HG03039 (cell line): ENCODE measurements around the gene CASS4.

Experiments
- ATAC-seq: cut with Tn5 transposase; IDR thresholded peaks from one replicate; pipeline ENCODE4 v1.9.1; 2021; ENCODE audit warnings: mild to moderate bottlenecking, moderate library complexity; ENCODE audit not compliant: unreplicated experiment

Gene CASS4

GRCh38 chr20:56422076-56422823, 10.2 kb downstream of the CASS4 start:
- no peak for ATAC-seq

DNA sequence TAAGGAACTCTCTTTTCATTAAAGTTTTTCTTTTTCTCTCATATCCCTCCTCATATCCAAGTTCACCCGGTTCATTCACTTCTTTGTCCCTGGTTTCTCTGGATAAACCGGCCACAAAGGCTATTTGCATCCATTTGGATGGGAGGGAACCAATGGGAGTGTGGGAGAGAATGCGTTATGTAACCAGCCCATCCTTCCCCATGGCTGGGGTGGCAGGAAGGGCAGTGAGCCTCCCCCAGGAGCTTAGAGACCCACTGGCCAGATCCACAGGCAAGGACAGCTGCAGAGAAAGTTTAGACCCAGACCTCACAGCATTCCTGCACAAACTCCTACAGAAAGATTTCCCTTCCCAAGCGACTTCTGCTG, 10.7 kb downstream of the CASS4 start:
- ATAC-seq = no peak

DNA sequence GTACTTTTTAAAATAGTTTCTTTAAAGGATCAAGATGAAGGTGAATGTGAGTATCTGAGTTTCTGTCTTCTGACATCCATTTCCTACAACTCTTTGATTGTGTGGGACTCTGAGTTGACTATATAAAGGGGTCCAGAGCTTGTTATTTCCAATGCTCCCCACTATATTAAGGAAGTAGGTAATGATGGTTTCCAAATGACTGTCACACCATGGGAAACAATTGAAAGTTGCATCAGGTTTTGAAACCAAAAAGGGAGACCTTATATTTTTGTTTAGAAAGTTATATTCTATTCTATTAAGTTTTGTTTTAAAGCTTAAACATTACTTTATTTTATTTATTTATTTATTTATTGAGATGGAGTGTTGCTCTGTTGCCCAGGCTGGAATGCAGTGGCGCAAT, 11.2 kb downstream of the CASS4 start:
- no peak for ATAC-seq

DNA sequence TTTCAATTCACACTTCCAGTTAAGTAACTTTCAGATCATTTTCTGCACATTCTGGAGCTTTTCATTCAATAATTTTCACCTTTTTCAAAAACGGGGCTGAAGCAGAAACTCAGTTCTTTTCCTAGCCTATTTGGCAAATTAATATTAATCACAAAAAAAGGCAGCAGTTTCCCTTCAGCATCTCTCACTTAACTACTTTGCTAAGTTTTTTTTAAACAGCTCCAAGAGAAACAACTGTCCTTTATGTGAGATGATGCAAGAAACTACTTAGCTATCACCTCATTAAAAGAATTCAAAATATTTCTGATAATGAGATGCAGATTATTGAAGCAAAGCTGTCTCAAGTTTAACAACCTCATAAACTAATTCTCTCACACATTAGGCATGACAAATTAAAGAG, 11.8 kb downstream of the CASS4 start:
- ATAC-seq = no peak

DNA sequence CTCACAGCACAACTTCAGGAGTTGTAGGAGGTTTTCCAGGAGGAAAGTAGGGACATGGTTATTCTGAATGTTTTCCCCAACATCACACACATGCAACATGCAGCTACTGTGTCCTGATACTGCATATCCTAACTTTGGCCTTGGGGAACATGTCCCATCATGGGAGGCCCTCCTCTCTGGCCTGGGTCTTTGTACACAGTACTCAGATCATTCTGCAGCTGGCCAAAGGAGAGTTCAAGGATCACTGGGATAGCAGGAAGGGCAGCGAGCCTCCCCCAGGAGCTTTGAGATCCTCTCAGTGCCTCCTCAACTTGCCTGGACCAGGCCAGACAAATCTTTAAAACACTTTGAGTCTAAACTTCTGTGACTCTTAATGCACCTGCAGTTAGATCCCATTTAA, 12.9 kb downstream of the CASS4 start:
- ATAC-seq = no peak

DNA sequence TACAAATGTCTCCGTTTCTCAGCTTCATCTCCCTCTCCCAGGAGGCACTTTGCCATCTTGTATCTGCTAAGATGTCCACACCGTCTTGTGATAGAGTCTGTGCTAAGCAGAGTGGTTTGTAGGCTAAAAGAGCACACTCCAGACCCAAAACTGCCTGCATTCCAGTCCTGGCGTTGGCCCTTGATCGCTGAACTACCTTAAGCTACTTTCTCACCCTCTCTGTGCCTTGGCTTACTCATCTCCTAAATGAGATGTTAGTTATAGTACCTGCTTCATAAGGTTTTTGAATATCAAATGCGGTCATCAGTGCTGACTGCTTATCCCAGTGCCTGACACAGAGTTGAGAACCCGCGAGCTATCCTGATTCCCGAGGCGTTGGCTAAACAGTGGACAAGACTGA, 14.0 kb downstream of the CASS4 start:
- ATAC-seq = no peak

DNA sequence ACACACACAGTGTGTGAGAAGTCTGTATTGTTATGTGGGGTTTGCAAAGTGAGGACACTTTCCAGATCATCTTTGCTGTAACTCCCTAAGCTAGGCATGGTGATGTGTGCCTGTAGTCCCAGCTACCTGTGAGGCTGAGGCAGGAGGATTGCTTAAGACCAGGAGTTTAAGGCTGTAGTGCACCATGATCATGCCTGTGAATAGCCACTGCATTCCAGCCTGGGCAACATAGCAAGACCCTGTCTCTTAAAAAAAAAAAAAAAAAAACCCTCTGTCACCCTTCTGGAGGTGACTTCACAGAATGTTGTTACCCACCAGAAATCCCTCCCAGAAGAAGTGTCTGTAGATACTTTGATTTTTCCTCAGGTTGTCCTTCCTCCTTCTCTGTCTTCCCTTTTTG, 14.9 kb downstream of the CASS4 start:
- ATAC-seq = no peak

DNA sequence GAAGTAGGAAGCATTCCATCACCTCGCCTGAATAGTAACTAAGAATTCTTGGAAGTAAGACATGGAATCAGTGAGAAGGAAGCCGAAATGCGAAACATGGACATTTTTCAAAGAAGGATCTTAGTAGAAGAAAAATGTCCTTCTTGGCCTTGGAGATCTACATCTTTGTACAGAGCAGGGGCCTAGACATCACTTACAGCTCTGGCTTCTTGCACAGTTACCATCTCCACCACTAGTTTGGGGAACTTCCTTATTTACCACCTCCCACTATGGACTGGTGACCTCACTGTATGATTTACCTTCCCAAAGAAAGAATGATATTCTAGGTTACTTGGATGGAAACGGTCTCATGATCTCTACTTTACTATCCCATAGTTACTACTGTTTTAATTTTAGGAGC, 15.7 kb downstream of the CASS4 start:
- no peak for ATAC-seq

GRCh38 chr20:56428410-56428809, 16.4 kb downstream of the CASS4 start:
- ATAC-seq = no peak

DNA sequence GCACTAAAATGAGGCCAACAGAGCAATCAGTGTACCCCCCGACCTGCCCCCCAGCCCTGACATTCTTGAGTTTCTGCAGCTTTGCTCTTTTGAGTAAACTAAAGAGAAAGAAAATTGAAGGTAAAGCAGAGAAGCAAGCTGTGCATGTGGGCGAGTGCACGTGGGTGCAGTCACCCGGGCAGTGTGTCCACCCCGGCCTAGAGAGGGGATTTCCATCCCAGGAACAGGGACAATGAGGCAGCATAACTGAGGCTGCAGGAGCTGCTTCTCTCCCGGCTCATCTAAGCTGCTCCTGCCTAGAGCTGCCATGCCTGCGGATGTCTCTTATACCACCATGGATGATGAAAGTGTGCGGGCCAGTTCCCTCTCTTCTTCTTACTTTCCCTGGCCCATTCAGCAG, 16.8 kb downstream of the CASS4 start:
- ATAC-seq = no peak

DNA sequence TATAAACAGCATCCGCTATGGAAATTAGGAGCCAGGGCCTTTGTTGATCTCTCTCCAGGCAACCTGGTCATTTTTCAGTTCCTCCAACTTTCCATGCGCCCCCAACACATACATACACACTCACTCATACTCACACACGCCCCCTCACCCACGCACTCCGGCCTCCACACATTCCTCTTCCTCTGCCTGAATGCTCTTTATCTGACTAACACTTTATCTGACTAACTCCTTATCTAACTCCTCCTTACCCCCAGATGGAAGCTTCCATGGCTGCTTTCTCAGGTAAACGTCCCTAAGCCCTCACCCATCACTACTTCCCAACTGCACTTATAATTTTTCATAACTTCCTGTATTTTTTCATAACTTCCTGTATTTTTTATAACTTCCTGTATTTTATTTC, 17.4 kb downstream of the CASS4 start:
- no peak for ATAC-seq

- ATAC-seq = no peak
These were observed 17.9 kb downstream of the CASS4 start for GRCh38 chr20:56429941-56430340.

DNA sequence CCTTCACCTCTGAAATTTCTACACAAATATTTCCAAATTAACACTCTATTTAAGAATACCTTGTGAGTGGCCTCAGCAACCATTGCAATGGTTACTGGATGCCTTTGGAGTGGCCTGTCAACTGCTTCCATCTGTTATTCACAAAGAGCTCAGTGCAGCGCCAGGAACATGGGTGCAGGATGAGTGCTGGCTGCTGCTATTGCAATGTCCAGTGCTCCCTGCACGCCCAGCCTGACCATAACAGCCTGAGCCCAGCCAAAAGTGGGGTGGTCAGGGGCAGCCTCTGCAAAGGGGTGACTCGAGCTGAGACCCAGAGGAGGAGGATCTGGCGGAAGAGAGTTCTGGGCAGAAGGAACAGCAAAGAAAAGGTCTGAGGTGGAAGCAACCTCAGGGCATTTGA, 18.4 kb downstream of the CASS4 start:
- ATAC-seq = no peak

GRCh38 chr20:56430957-56431356, 18.9 kb downstream of the CASS4 start:
- no peak for ATAC-seq

DNA sequence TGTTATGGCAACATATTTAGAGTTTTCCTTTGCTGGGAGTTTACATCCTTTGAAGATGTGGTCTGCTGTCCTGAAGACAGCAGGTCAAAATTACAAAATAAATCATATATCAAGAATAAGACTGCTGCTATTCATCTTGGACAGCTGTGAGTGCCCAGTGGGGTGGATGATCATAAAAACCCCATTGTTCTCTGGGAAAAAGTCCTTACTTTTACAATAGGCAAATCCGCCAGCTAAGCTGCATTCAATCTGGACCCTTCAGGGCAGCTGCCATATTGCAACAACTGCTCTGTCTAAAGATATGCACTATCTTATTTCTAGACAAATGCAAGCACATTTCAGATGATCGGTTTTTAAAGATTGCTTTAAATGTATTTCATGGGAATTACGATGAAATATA, 19.4 kb downstream of the CASS4 start:
- no peak for ATAC-seq

DNA sequence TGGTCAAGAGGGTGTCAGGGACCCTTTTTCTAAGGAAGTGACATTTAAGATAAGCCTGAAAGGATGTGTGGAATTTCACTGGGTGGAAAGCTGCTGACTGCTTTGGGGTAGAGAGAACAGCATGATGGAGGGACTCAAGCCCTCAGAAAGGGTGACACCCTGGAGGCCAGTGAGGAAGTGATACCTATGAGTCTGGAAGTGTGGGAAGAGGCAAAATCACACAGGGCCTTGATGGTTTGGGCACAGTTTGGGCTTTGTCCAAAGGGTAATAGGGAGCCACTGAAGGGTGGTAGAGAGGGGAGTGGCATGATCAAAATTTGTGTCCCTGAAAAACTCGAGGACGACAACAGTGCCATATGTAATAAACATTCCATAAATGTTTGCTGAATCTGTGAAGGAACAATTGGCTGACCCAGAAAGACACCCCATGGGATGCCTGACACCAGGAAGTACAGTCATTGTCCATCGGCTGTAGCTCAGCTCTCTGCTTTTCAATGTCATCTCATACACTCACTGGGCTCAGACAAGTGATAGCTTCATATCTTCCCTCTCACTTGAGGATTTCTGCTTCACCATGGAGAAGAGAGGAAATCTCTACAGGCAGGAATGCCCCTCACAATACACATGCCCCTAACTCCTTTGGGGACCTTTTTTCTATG, 21.3 kb downstream of the CASS4 start:
- ATAC-seq = no peak

DNA sequence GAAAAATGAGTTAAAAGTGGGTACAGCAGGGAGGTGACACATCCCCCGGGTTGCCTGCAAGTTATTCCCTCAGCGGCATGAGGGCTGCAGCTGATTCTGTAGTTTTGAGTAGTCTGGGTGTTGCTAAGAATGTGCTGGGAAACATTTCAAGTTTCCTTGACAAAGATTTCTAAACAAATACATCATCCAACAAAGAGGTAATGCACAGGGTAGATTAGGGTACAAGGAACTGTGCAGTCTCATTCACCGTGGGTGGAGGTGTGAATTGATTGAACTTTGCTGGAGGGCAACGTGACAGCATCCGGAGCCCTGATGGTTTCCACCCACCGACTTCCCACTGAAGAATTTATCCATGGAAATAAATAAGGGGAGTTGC, 21.8 kb downstream of the CASS4 start:
- no peak for ATAC-seq

- ATAC-seq = no peak
These were observed 25.3 kb downstream of the CASS4 start for GRCh38 chr20:56437196-56437960.

DNA sequence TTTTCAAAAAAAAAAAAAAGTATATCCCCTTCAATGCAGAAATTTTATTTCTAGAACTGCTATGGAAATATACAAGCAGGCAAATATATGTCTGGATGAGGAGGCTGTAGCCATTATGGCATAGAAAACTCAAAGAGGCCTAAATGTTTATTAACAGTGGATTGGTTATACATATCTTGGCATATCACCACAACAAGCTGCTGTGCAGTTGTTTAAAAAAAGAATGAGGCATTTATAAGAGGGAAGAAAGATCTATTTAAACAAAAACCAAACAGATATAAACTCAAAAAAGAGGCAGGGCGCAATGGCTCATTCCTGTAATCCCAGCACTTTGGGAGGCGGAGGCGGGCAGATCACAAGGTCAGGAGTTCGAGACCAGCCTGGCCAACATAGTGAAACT, 26.2 kb downstream of the CASS4 start:
- no peak for ATAC-seq

GRCh38 chr20:56439771-56440291, 27.8 kb downstream of the CASS4 start:
- no peak for ATAC-seq

DNA sequence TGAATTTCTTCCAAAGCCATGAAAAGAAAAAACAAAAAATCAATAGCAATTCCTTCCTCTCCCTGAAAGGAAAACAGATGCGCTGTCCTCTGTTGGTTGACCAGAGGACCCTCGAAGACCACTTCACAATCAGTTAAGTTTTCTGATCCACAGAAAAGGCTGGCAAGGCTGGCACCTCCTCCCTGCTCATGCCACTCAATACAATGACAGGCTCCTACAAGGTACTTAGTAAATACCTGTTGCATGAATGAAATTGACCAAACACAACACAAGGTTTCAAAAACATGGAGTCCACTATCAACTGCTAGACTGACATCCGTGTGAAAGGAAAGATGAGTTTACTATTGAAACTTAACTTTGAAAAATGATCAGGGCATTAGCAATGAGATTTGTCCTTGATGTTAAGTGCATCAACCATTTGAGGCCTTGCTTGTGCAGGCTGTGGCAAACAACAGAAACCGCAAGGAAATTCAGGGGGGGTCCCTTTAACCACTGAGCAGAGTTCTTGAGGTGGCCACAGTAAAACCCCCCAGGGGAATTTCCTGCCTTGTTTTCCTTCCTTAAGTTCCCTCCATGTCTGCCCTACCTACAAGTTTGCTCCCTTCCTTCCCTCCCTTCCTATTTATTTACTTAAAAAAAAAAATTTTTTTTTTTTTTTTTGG, 28.4 kb downstream of the CASS4 start:
- ATAC-seq = peak; percentile 72
